SK-N-SH (cell line): Measurements from ENCODE around the gene KRT84. TPM values are rescaled to one million over a fixed set of nuclear protein-coding genes. Genes with fewer than 3 reads are reported as not detected.

Experiments used
- CTCF ChIA-PET: fragments of 300-600, 350-600 bp; formaldehyde crosslinking; extraction: SDS; loops from one replicate; lab custom pipeline; 2021; lab: Yijun Ruan, JAX
- POLR2A ChIA-PET: fragments of 350-600 bp; sonication (Branson Sonifier 250); formaldehyde crosslinking; extraction: SDS; loops from one replicate; lab custom pipeline; 2020; ENCODE audit warnings: antibody characterized with exemption, inconsistent platforms; lab: Yijun Ruan, JAX
- DNase-seq: peaks from one replicate; pipeline ENCODE4 v3.0.0; 2012
- H2AFZ ChIP-seq: fragments of 200-600 bp; sonication (generic); 2 replicates; pipeline ENCODE4 v1.8.1; 2016; ENCODE audit warnings: antibody characterized with exemption, mild to moderate bottlenecking, low read depth
- H3F3A ChIP-seq: fragments of 200-600 bp; sonication (generic); replicated peaks from 2 replicates; pipeline ENCODE3; 2016; ENCODE audit warnings: antibody characterized with exemption, mild to moderate bottlenecking; ENCODE audit not compliant: insufficient read depth
- H3K27ac ChIP-seq, 2 experiments: fragments of 200-500 bp in 1 of 2; fragments of 200-600 bp in 1 of 2; sonication (Bioruptor generic) in 1 of 2; sonication (generic), shearing (Covaris generic) in 1 of 2; 2 replicates each; pipeline versions ENCODE4 v1.5.1 to v1.6.1; 2014 to 2016; ENCODE audit warnings: low read depth in 2 of 2, inconsistent platforms in 1 of 2, low read length in 1 of 2, mild to moderate bottlenecking in 1 of 2, mixed read lengths in 1 of 2
- H3K27me3 ChIP-seq: fragments of 200-600 bp; sonication (generic), shearing (Covaris generic); 2 replicates; pipeline ENCODE4 v1.6.1; 2016; ENCODE audit warnings: mixed run types; ENCODE audit not compliant: insufficient read depth
- H3K36me3 ChIP-seq, 2 experiments: fragments of 200-500 bp in 1 of 2; fragments of 200-600 bp in 1 of 2; sonication (Bioruptor generic) in 1 of 2; sonication (generic) in 1 of 2; replicated peaks in 1 of 2; 2 replicates each; pipeline versions ENCODE3 to v1.5.1; 2014 to 2016; ENCODE audit warnings: low read length in 1 of 2, mild to moderate bottlenecking in 1 of 2; ENCODE audit not compliant: insufficient read depth in 2 of 2, control insufficient read depth in 1 of 2
- H3K4me1 ChIP-seq, 2 experiments: fragments of 200-500 bp in 1 of 2; fragments of 200-600 bp in 1 of 2; sonication (Bioruptor generic) in 1 of 2; sonication (generic), shearing (Covaris generic) in 1 of 2; 2 replicates each; pipeline versions ENCODE4 v1.5.1 to v1.6.1; 2014 to 2016; ENCODE audit warnings: low read depth in 1 of 2, low read length in 1 of 2, mixed run types in 1 of 2; ENCODE audit not compliant: insufficient read depth in 2 of 2, control insufficient read depth in 1 of 2
- H3K4me2 ChIP-seq: fragments of 200-600 bp; sonication (generic), shearing (Covaris generic); 2 replicates; pipeline ENCODE4 v1.6.1; 2017; ENCODE audit warnings: mixed run types
- H3K4me3 ChIP-seq, 2 experiments: fragments of 200-500 bp in 1 of 2; fragments of 200-600 bp in 1 of 2; sonication (Bioruptor generic) in 1 of 2; sonication (generic), shearing (Covaris generic) in 1 of 2; 2 replicates each; pipeline versions ENCODE4 v1.5.1 to v1.8.1; 2014 to 2016; ENCODE audit warnings: low read depth in 2 of 2, inconsistent platforms in 1 of 2, low read length in 1 of 2, mild to moderate bottlenecking in 1 of 2, mixed read lengths in 1 of 2, moderate library complexity in 1 of 2
- H3K79me2 ChIP-seq: fragments of 200-600 bp; sonication (generic); 2 replicates; pipeline ENCODE4 v1.8.1; 2017; ENCODE audit warnings: mild to moderate bottlenecking; ENCODE audit not compliant: insufficient read depth
- H3K9ac ChIP-seq: fragments of 200-600 bp; sonication (generic); 2 replicates; pipeline ENCODE4 v1.6.1; 2017; ENCODE audit warnings: mixed run types
- H3K9me2 ChIP-seq: fragments of 200-600 bp; sonication (generic); 2 replicates; pipeline ENCODE4 v1.6.1; 2017; ENCODE audit warnings: mixed run types
- H3K9me3 ChIP-seq: fragments of 200-600 bp; sonication (generic); 2 replicates; pipeline ENCODE4 v1.6.1; 2017; ENCODE audit warnings: mixed run types, mild to moderate bottlenecking, moderate library complexity
- H4K20me1 ChIP-seq: fragments of 200-600 bp; sonication (generic); 2 replicates; pipeline ENCODE4 v1.6.1; 2017; ENCODE audit warnings: mild to moderate bottlenecking, mixed run types; ENCODE audit not compliant: insufficient read depth
- ELF1 ChIP-seq: IDR thresholded peaks from 2 replicates; pipeline ENCODE4 v1.4.0; 2012
- EP300 ChIP-seq, 2 experiments: IDR thresholded peaks; 2 replicates each; pipeline versions ENCODE4 v1.4.0 to v1.6.1; 2012; ENCODE audit warnings: borderline replicate concordance in 1 of 2, low read depth in 1 of 2, low read length in 1 of 2
- EZH2phosphoT487 ChIP-seq: fragments of 200-600 bp; sonication (generic); IDR thresholded peaks from 2 replicates; pipeline ENCODE4 v1.6.1; 2017; ENCODE audit warnings: low read depth, mixed run types, mild to moderate bottlenecking, antibody characterized with exemption, moderate library complexity, borderline replicate concordance
- GABPA ChIP-seq: IDR thresholded peaks from 2 replicates; pipeline ENCODE4 v1.4.0; 2012; ENCODE audit warnings: low read depth, mild to moderate bottlenecking
- SIN3A ChIP-seq: IDR thresholded peaks from 2 replicates; pipeline ENCODE4 v1.6.1; 2012; ENCODE audit warnings: low read depth, mild to moderate bottlenecking, low read length, moderate library complexity, borderline replicate concordance
- SMC3 ChIP-seq: IDR thresholded peaks from 2 replicates; pipeline ENCODE4 v1.6.1; 2012; ENCODE audit warnings: low read depth, low read length, improper control_type of control experiment
- TCF12 ChIP-seq: IDR thresholded peaks from 2 replicates; pipeline ENCODE4 v1.4.0; 2012
- WGBS: methylation state at CpG from one replicate; pipeline ENCODE4 v1.1.6; 2017; ENCODE audit warnings: low lambda C conversion rate; 5-methylcytosine and 5-hydroxymethylcytosine counted together
- polyA plus RNA-seq, 3 experiments: library from polyadenylated mRNA; depleted of rRNA; stranded (reverse); fragments of >200 nt; gene quantifications; 2 replicates each; pipeline ENCODE4 v1.2.3, GENCODE V29; 2012
- TF ChIP-seq, protein P1 (sequence below): fragments of 200-600 bp; sonication (generic); IDR thresholded peaks from 2 replicates; pipeline ENCODE4 v1.6.1; 2017; ENCODE audit warnings: antibody characterized with exemption, mild to moderate bottlenecking, moderate library complexity

KRT84 gene
- polyA plus RNA-seq, 1 of the 3 experiments (the other 2 are of a cell fraction), result not detected

DNA sequence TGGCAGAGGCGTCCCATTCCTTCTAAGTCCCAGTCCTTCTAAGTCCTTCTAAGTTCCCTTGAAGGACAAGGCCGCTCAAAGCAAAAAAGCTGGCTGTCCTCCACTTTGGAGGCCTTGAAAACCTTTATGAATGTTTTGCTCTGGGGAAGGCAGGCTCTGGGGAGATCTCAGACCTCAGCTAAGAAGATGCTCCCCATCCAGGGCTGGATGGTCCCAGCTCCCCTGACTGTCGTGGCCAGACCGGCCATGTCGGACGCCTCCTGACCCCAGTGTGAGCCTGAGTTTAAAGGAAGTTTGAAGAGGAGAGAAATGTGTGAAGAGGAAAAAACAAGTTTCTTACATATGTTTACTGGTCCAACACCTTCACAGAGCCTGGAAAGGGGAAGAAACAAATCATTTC, 5.9 kb downstream of the KRT84 start (continued):
- TF ChIP-seq, protein P1, sequence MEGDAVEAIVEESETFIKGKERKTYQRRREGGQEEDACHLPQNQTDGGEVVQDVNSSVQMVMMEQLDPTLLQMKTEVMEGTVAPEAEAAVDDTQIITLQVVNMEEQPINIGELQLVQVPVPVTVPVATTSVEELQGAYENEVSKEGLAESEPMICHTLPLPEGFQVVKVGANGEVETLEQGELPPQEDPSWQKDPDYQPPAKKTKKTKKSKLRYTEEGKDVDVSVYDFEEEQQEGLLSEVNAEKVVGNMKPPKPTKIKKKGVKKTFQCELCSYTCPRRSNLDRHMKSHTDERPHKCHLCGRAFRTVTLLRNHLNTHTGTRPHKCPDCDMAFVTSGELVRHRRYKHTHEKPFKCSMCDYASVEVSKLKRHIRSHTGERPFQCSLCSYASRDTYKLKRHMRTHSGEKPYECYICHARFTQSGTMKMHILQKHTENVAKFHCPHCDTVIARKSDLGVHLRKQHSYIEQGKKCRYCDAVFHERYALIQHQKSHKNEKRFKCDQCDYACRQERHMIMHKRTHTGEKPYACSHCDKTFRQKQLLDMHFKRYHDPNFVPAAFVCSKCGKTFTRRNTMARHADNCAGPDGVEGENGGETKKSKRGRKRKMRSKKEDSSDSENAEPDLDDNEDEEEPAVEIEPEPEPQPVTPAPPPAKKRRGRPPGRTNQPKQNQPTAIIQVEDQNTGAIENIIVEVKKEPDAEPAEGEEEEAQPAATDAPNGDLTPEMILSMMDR, result no peak
- no peak for TF ChIP-seq SMC3
- no peak for TF ChIP-seq EZH2phosphoT487
- TF ChIP-seq, all 33 proteins: peak for 0

DNA sequence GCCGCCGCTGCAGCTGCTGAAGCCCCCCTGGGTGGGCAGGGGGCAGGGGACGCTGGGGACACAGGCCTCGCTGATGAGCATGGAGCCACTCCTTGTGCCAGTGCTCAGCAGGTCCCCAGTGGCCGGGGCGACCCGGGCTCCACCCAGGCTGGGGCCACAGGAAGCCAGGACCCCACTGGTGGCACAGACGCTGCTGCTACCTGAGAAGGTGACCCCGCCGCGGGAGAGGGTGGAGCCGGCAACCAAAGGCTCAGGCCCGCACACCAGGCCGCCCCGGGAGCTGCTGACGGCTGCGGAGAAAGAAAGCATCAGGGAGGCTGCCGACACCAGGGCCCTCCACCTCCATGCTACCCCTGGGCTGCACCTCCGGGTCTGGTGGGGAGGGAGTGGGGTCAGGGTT, 7.4 kb downstream of the KRT84 start:
- TF ChIP-seq EP300 (IDR thresholded peaks at IDR 0.05; ENCODE audit: borderline replicate concordance in 1 of 2, low read depth in 1 of 2, low read length in 1 of 2), result no peak
- no peak for TF ChIP-seq SMC3
- WGBS, result 46% methylated on average over 7 of the region's 19 CpGs
- Histone ChIP-seq H3K79me2 (no peaks in the 10 kb centered on the region), H3K9me2 (no peaks in the 10 kb centered on the region), H4K20me1 (no peaks in the 10 kb centered on the region), H3F3A (no peaks in the 10 kb centered on the region), H3K9ac (no peak overlapping the region), H3K27ac (no peak overlapping the region), H3K4me3 (no peak overlapping the region), H3K4me1 (no peaks in the 10 kb centered on the region; a peak in 1 of 4 replicates), H3K36me3 (no peaks in the 10 kb centered on the region), H3K4me2 (no peak overlapping the region), H3K9me3 (peaks cover 7% of the 10 kb centered on the region; the same call in 1 of the 2 replicates), H2AFZ (no peak overlapping the region), H3K27me3 (peaks cover 56% of the 10 kb centered on the region)
- POLR2A ChIA-PET, result no interaction called here
- CTCF ChIA-PET, result interaction anchor here (0.8 to 6.5 kb wide), 6 partner anchors 14 to 507 kb away, joined by 3 to 58 read pairs (median 4); no protein-coding TSS in a partner anchor
- no peak for DNase-seq

DNA sequence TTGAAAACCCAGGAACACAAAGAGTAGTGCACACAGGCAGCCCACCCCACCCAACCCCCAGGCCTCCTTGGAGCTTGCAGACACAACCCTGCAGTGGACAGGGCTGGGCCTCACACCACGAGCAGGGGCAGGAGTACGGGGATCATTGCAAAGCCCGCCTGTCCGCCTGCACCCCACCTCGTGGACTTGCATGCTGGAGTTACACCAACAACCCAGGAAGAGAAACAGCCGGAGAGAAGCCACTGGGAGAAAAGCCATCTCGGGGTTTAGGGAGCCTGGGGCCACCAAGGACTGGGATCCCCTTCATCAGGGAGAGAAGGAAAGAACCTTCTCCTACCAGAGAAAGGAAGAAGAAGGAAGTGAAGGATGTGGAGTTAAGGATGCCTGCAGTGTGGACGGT, 8.2 kb downstream of the KRT84 start:
- H3K36me3 ChIP-seq, result no peaks in the 10 kb centered on the region
- no peaks in the 10 kb centered on the region for H3K79me2 ChIP-seq
- H3K4me1 ChIP-seq, result no peaks in the 10 kb centered on the region; a peak in 1 of 4 replicates
- H3K4me2 ChIP-seq, result no peak overlapping the region
- H3K4me3 ChIP-seq, result no peak overlapping the region
- ChIA-PET POLR2A (no interaction called here), CTCF (interaction anchor here (0.8 to 6.5 kb wide), 4 partner anchors 130 to 502 kb away, joined by 3 to 58 read pairs (median 3); no protein-coding TSS in a partner anchor)
- no peak for DNase-seq
- TF ChIP-seq ELF1 (no peak), GABPA (no peak), SIN3A (no peak), TCF12 (no peak)
- TF ChIP-seq, protein P1, result no peak
- H3K9ac ChIP-seq, result no peak overlapping the region
- H3K9me2 ChIP-seq, result no peaks in the 10 kb centered on the region
- peaks cover 7% of the 10 kb centered on the region; the same call in 1 of the 2 replicates for H3K9me3 ChIP-seq
- H3F3A ChIP-seq, result no peaks in the 10 kb centered on the region
- WGBS, result 27% methylated on average over 6 of the region's 8 CpGs
- H3K27ac ChIP-seq, result no peak overlapping the region
- no peak overlapping the region for H2AFZ ChIP-seq
- peaks cover 48% of the 10 kb centered on the region for H3K27me3 ChIP-seq
- H4K20me1 ChIP-seq, result no peaks in the 10 kb centered on the region
